ENCODE data around the gene CCDC183. TPM values are rescaled to one million over a fixed set of nuclear protein-coding genes. Genes with fewer than 3 reads are reported as not detected.
A peak's percentile ranks its signal among the peaks of the same experiment; 100 is the strongest.
"Not testable (repeated sequence)": the region's sequence is repeated elsewhere in the genome, so short reads cannot be mapped to it uniquely, and the experiment has no call there.

CCDC183 gene
- total RNA-seq, 1 experiment from 2014 or later: 3.6 TPM

- H3K9me2 ChIP-seq (ENCODE audit: insufficient read depth); H2AFZ ChIP-seq; H3K9me3 ChIP-seq (ENCODE audit: insufficient read depth, low read depth); intact Hi-C loops (cut with micrococcal nuclease; ENCODE audit: unreplicated experiment); H3K4me3 ChIP-seq; H3K79me2 ChIP-seq (ENCODE audit: low read depth); H3K27ac ChIP-seq; H3K4me1 ChIP-seq (replicated peaks; ENCODE audit: insufficient read depth); H3K36me3 ChIP-seq (ENCODE audit: low read depth); H3K27me3 ChIP-seq (ENCODE audit: insufficient read depth, low read depth); BruUV-seq (replicated peaks): not testable (repeated sequence)
- ChIA-PET CTCF (interaction anchor here (0.6 to 1.5 kb wide), 5 partner anchors 35 to 177 kb away, joined by 3 to 12 read pairs (median 3); partner anchors contain the start of genes RABL6 and TMEM141), POLR2A (ENCODE audit: unreplicated experiment) (interaction anchor here (0.6 to 0.8 kb wide), 2 partner anchors 153 to 200 kb away, joined by 4 to 7 read pairs; partner anchors contain the start of gene CLIC3)
- Histone ChIP-seq H3F3A (ENCODE audit: insufficient read depth, low read depth) (peaks cover 19% of the 10 kb centered on the region), H3K4me2 (peak within 1 kb of the TSS; percentile 47; the same call in 1 of the 2 replicates), H4K20me1 (ENCODE audit: insufficient read depth) (0 out of 2 replicates have a peak, but pooled peaks cover 16% of the 10 kb centered on the region)
- TF ChIP-seq CTCF (conservative IDR thresholded peaks at IDR 0.05): peak; percentile 75
- DNase-seq: peak in 1 of 2 experiments; percentile 70
Observed at GRCh38 chr9:136842380-136842948, 46.3 kb downstream of the CCDC183 start, which contains the start of gene AJM1. TSS of gene AJM1 (plus strand) at chr9:136842478. CDS start at chr9:136844415, 1,937 bp downstream.

- CTCF ChIA-PET: interaction anchor here (0.6 to 1.5 kb wide), 4 partner anchors 36 to 227 kb away, joined by 3 to 9 read pairs (median 4); partner anchors contain the start of gene RABL6
- H3K9me2 ChIP-seq (ENCODE audit: insufficient read depth); H3K4me3 ChIP-seq; H3K4me2 ChIP-seq; H3K27me3 ChIP-seq (ENCODE audit: insufficient read depth, low read depth); H3K36me3 ChIP-seq (ENCODE audit: low read depth); BruUV-seq (replicated peaks); H3K4me1 ChIP-seq (replicated peaks; ENCODE audit: insufficient read depth); DNase-seq; intact Hi-C loops (cut with micrococcal nuclease; ENCODE audit: unreplicated experiment); H3K27ac ChIP-seq; H2AFZ ChIP-seq; POLR2A ChIA-PET (ENCODE audit: unreplicated experiment); H3K9me3 ChIP-seq (ENCODE audit: insufficient read depth, low read depth); H3K79me2 ChIP-seq (ENCODE audit: low read depth): not testable (repeated sequence)
- peaks cover 19% of the 10 kb centered on the region for H3F3A ChIP-seq (ENCODE audit: insufficient read depth, low read depth)
- 0 out of 2 replicates have a peak, but pooled peaks cover 16% of the 10 kb centered on the region for H4K20me1 ChIP-seq (ENCODE audit: insufficient read depth)
Observed at GRCh38 chr9:136843159-136843800, 47.1 kb downstream of the CCDC183 start.

GRCh38 chr9:136843801-136844740, 47.9 kb downstream of the CCDC183 start:
- POLR2A ChIA-PET (ENCODE audit: unreplicated experiment); CTCF ChIA-PET; DNase-seq; BruUV-seq (replicated peaks); H3K27ac ChIP-seq; H3K27me3 ChIP-seq (ENCODE audit: insufficient read depth, low read depth); H2AFZ ChIP-seq; H3K4me2 ChIP-seq; H3K4me1 ChIP-seq (replicated peaks; ENCODE audit: insufficient read depth); H3K4me3 ChIP-seq; H3K9me2 ChIP-seq (ENCODE audit: insufficient read depth); intact Hi-C loops (cut with micrococcal nuclease; ENCODE audit: unreplicated experiment); H3K36me3 ChIP-seq (ENCODE audit: low read depth); H3K9me3 ChIP-seq (ENCODE audit: insufficient read depth, low read depth); H3K79me2 ChIP-seq (ENCODE audit: low read depth): not testable (repeated sequence)
- 0 out of 2 replicates have a peak, but pooled peaks cover 16% of the 10 kb centered on the region for H4K20me1 ChIP-seq (ENCODE audit: insufficient read depth)
- TF ChIP-seq CTCF (conservative IDR thresholded peaks at IDR 0.05): peak; percentile 68
- H3F3A ChIP-seq (ENCODE audit: insufficient read depth, low read depth): peaks cover 19% of the 10 kb centered on the region
